Osteoblast (primary cell): ENCODE results near the gene TMTC2. TPM values are rescaled to one million over a fixed set of nuclear protein-coding genes. Genes with fewer than 3 reads are reported as not detected.

Source experiments
- DNase-seq: peaks from one replicate; pipeline ENCODE4 v3.0.0; 2011; ENCODE audit warnings: low spot score, mixed read lengths; ENCODE audit not compliant: insufficient read length; ENCODE audit errors: missing footprints
- H2AFZ ChIP-seq: 2 replicates; pipeline ENCODE4 v1.6.0; 2011; ENCODE audit warnings: mild to moderate bottlenecking, low read length
- H3K27ac ChIP-seq: 2 replicates; pipeline ENCODE4 v1.5.1; 2011; ENCODE audit warnings: mild to moderate bottlenecking, low read depth, low read length, moderate library complexity
- H3K27me3 ChIP-seq: 2 replicates; pipeline ENCODE4 v1.6.0; 2012; ENCODE audit warnings: mild to moderate bottlenecking, control low read depth, inconsistent platforms, low read length, moderate library complexity; ENCODE audit not compliant: insufficient read depth
- H3K36me3 ChIP-seq: 2 replicates; pipeline ENCODE4 v1.5.1; 2011; ENCODE audit warnings: mild to moderate bottlenecking, low read length, control low read depth, moderate library complexity; ENCODE audit not compliant: insufficient read depth
- H3K4me1 ChIP-seq: 2 replicates; pipeline ENCODE4 v1.5.1; 2011; ENCODE audit warnings: mild to moderate bottlenecking, low read length, control low read depth, moderate library complexity; ENCODE audit not compliant: insufficient read depth
- H3K4me2 ChIP-seq: 2 replicates; pipeline ENCODE4 v1.6.0; 2011; ENCODE audit warnings: mild to moderate bottlenecking, low read length; ENCODE audit not compliant: insufficient read depth
- H3K4me3 ChIP-seq: fragments of 200-600 bp; sonication (generic); 3 replicates; pipeline ENCODE4 v1.5.1; 2012; ENCODE audit warnings: mild to moderate bottlenecking, low read length, inconsistent platforms; ENCODE audit not compliant: insufficient read depth
- H3K79me2 ChIP-seq: 2 replicates; pipeline ENCODE4 v1.6.0; 2012; ENCODE audit warnings: mild to moderate bottlenecking, low read length, control low read depth, inconsistent platforms; ENCODE audit not compliant: insufficient read depth
- H3K9me3 ChIP-seq: 2 replicates; pipeline ENCODE4 v1.5.1; 2011; ENCODE audit warnings: low read depth, low read length, control low read depth
- H4K20me1 ChIP-seq: 2 replicates; pipeline ENCODE4 v1.6.0; 2012; ENCODE audit warnings: mild to moderate bottlenecking, low read length, control low read depth; ENCODE audit not compliant: insufficient read depth
- total RNA-seq: library from RNA; depleted of rRNA; stranded (reverse); fragments of >200 nt; gene quantifications from 2 replicates; pipeline ENCODE4 v1.2.3, GENCODE V29; 2012
- TF ChIP-seq, protein P1 (sequence below): IDR thresholded peaks from 2 replicates; pipeline ENCODE4 v1.5.1; 2011; ENCODE audit warnings: mild to moderate bottlenecking, low read depth, low read length, moderate library complexity; ENCODE audit errors: extremely low read depth

TMTC2 gene
- total RNA-seq, 1 donor, result 2.5 TPM

DNA sequence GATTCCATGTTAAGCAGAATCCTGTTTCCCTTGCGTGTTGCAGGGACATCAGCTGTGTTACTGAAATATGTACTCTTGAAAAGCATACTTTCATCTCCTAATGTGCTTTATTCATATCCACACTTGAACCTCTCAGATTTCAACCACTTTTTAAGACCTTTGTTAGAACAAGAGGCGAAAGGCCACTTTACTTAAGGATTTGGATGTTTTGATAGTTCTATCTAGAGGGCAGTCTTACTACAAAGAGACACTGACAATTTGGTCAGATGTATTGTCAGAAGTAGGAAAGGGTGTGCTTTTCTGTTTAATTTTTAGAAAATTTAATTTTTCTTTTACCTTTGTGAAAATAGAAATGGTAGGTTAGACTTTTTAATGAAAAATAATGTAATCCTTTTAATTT is 267.9 kb downstream of the TMTC2 start:
- H3K27ac ChIP-seq, result no peak overlapping the region
- no peaks in the 10 kb centered on the region for H3K79me2 ChIP-seq
- no peaks in the 10 kb centered on the region for H4K20me1 ChIP-seq
- no peak overlapping the region for H2AFZ ChIP-seq
- H3K4me1 ChIP-seq, result no peaks in the 10 kb centered on the region
- TF ChIP-seq, protein P1, sequence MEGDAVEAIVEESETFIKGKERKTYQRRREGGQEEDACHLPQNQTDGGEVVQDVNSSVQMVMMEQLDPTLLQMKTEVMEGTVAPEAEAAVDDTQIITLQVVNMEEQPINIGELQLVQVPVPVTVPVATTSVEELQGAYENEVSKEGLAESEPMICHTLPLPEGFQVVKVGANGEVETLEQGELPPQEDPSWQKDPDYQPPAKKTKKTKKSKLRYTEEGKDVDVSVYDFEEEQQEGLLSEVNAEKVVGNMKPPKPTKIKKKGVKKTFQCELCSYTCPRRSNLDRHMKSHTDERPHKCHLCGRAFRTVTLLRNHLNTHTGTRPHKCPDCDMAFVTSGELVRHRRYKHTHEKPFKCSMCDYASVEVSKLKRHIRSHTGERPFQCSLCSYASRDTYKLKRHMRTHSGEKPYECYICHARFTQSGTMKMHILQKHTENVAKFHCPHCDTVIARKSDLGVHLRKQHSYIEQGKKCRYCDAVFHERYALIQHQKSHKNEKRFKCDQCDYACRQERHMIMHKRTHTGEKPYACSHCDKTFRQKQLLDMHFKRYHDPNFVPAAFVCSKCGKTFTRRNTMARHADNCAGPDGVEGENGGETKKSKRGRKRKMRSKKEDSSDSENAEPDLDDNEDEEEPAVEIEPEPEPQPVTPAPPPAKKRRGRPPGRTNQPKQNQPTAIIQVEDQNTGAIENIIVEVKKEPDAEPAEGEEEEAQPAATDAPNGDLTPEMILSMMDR, result no peak
- H3K27me3 ChIP-seq, result no peaks in the 10 kb centered on the region
- H3K9me3 ChIP-seq, result peaks cover 2% of the 10 kb centered on the region
- no peak overlapping the region for H3K4me2 ChIP-seq
- H3K4me3 ChIP-seq, result no peak overlapping the region
- DNase-seq, result no peak
- H3K36me3 ChIP-seq, result no peaks in the 10 kb centered on the region

DNA sequence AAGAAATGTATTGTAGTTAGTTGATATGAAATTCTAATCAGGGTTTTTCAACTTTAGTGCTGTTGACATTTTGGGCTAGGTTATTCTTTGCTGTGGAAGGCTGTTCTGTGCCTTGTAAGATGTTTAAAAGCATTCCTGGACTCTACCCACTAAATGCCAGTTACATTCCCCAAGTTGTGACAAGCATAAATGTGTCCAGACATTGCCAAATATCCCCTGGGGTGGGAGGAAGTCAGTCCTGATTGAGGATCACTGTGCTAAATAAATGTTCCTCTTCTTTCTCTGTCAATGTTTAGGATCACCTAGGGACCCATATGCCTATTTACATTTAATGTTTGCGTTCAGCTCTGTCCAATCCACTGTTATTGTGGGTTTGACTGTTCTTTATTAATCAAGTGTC is 268.3 kb downstream of the TMTC2 start:
- TF ChIP-seq, protein P1, result no peak
- Histone ChIP-seq H3K9me3 (peaks cover 2% of the 10 kb centered on the region), H4K20me1 (no peaks in the 10 kb centered on the region), H3K4me3 (no peak overlapping the region), H3K79me2 (no peaks in the 10 kb centered on the region), H2AFZ (no peak overlapping the region), H3K27ac (no peak overlapping the region), H3K4me1 (no peaks in the 10 kb centered on the region), H3K36me3 (no peaks in the 10 kb centered on the region), H3K4me2 (no peak overlapping the region), H3K27me3 (no peaks in the 10 kb centered on the region)
- DNase-seq, result no peak

DNA sequence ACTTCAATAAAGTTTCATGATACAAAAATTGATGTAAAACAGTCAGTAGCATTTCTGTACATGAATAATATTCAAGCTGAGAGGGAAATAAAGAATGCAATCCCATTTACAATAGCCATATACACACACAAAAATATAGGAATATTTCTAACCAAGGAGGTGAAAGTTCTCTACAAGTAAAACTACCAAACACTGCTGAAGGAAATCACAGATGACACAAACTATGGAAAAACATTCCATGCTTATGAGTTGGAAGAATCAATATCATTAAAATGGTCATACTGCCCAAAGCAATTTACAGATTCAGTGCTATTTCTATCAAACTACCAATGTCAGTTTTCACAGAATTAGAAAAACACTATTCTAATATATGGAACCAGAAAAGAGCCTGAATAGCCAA is 272.3 kb downstream of the TMTC2 start:
- Histone ChIP-seq H2AFZ (no peak overlapping the region), H3K4me3 (no peak overlapping the region), H3K9me3 (peaks cover 2% of the 10 kb centered on the region), H4K20me1 (no peaks in the 10 kb centered on the region), H3K27ac (no peak overlapping the region), H3K79me2 (no peaks in the 10 kb centered on the region), H3K4me2 (no peak overlapping the region), H3K4me1 (no peaks in the 10 kb centered on the region), H3K36me3 (no peaks in the 10 kb centered on the region), H3K27me3 (no peaks in the 10 kb centered on the region)
- DNase-seq, result no peak
- TF ChIP-seq, protein P1, result no peak

DNA sequence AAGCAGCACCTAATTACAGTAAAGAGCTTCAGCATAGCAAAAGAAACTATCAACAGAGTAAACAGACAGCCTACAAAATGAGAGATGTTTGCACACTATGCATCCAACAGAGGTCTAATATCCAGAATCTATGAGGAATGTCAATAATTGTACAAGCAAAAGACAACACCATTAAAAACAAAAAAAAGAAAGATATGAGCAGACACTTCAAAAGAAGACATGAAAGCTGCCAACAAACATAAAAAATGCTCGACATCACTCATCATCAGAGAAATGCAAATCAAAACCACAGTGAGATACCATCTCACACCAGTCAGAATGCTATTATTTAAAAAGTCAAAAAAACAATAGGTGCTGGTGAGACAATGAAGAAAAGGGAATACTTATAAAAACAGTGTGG is 273.1 kb downstream of the TMTC2 start:
- no peak overlapping the region for H3K4me2 ChIP-seq
- DNase-seq, result no peak
- no peak overlapping the region for H3K4me3 ChIP-seq
- no peak overlapping the region for H3K27ac ChIP-seq
- TF ChIP-seq, protein P1, result no peak
- no peak overlapping the region for H2AFZ ChIP-seq
- H3K79me2 ChIP-seq, result no peaks in the 10 kb centered on the region
- H3K9me3 ChIP-seq, result peaks cover 2% of the 10 kb centered on the region
- H3K4me1 ChIP-seq, result no peaks in the 10 kb centered on the region
- H4K20me1 ChIP-seq, result no peaks in the 10 kb centered on the region
- no peaks in the 10 kb centered on the region for H3K27me3 ChIP-seq
- no peaks in the 10 kb centered on the region for H3K36me3 ChIP-seq
